ENCODE results near the gene FOXQ1.
"Not testable (repeated sequence)": the region's sequence is repeated elsewhere in the genome, so short reads cannot be mapped to it uniquely, and the experiment has no call there.

- not testable (repeated sequence) for TF ChIP-seq CTCF (IDR thresholded peaks at IDR 0.05; ENCODE audit: low read depth, low read length, missing input control); RAD21 (IDR thresholded peaks at IDR 0.05); HNF4A (conservative IDR thresholded peaks at IDR 0.05); REST (IDR thresholded peaks at IDR 0.05); FOXA1 (IDR thresholded peaks at IDR 0.05)
These were observed 6.7 kb downstream of the FOXQ1 start for GRCh38 chr6:1318584-1318983.
